AG10803 (cell line): ENCODE data around the gene PPFIBP2.

ENCODE experiments used
- DNase-seq: peaks from one replicate; pipeline ENCODE4 v3.0.0; 2010; ENCODE audit warnings: low read depth
- H3K4me3 ChIP-seq: 2 replicates; pipeline ENCODE4 v1.5.1; 2011; ENCODE audit warnings: mild to moderate bottlenecking, low read length, control low read depth
- CTCF ChIP-seq: conservative IDR thresholded peaks from 2 replicates; pipeline ENCODE4 v1.5.1; 2011; ENCODE audit warnings: mild to moderate bottlenecking, low read length, control low read depth, inconsistent platforms

PPFIBP2 gene

GRCh38 chr11:7525424-7525823 lies 11.6 kb downstream of the PPFIBP2 start:
- H3K4me3 ChIP-seq: no peak overlapping the region
- no peak for DNase-seq
- TF ChIP-seq CTCF: no peak

GRCh38 chr11:7527029-7527428 lies 13.2 kb downstream of the PPFIBP2 start:
- no peak for DNase-seq
- TF ChIP-seq CTCF: no peak
- H3K4me3 ChIP-seq: no peak overlapping the region

- DNase-seq: no peak
Observed at GRCh38 chr11:7528514-7529049, 14.8 kb downstream of the PPFIBP2 start.

GRCh38 chr11:7530013-7530640 lies 16.3 kb downstream of the PPFIBP2 start:
- TF ChIP-seq CTCF: no peak
- no peak overlapping the region for H3K4me3 ChIP-seq
- DNase-seq: no peak

More at GRCh38 chr11:7528514-7529049, 14.8 kb downstream of the PPFIBP2 start:
- no peak for TF ChIP-seq CTCF
- no peak overlapping the region for H3K4me3 ChIP-seq

- H3K4me3 ChIP-seq: no peak overlapping the region
- DNase-seq: no peak
- TF ChIP-seq CTCF: no peak
Observed at GRCh38 chr11:7531011-7531410, 17.2 kb downstream of the PPFIBP2 start.

GRCh38 chr11:7532405-7533145 lies 18.8 kb downstream of the PPFIBP2 start:
- no peak for DNase-seq
- no peak for TF ChIP-seq CTCF
- no peak overlapping the region for H3K4me3 ChIP-seq
